ENCODE measurements around the gene SLC12A8. TPM values are rescaled to one million over a fixed set of nuclear protein-coding genes. Genes with fewer than 3 reads are reported as not detected.

SLC12A8 gene
- polyA plus RNA-seq, 1 donor from 2014 or later: not detected

DNA sequence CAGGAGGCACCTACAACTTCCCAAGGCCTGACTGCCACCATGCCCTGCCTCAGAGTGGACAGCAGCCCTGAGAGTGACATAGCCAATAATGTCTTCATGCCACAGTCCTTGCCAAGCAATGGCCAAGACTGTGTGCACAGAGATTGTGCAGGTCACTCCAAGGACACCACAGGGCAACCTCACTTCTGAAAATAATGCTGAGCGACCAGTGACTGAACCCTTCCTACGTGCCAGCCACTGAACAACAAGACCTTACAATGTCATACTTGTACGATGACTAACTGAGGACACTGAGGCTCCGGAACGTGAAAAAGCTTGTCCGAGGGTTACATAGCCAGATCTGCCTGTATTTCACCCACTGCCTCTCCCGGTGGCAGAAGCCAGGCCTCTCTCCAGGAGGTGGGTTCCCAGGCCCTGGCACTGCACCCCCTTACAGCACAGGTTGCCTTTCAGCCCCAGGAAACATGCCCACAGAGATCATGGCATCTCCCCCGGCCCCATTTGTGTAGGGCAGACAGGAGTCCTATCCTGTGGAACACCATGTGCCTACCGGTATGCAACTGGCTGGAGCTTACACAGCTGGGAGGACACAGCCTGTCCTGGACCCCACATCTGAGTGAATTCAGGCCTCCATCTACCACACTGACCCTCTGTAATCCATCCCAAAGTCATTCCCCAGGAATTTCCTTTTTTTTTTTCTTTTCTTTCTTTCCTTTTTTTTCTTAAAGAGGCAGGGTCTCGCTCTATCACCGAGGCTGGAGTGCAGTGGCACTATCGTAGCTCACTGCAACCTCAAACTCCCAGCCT lies 72.3 kb downstream of the SLC12A8 start:
- Mint-ChIP-seq H3K9me3 (peaks cover 0 to 1% (median 0%) of the 10 kb centered on the region in 3 donors), H3K4me3 (peak overlapping the region in 3 of 4 donors; percentile 4 to 79 (median 18)), H3K27ac (peak overlapping the region in 2 of 3 donors; percentile 19 to 65), H3K36me3 (no peaks in the 10 kb centered on the region), H3K27me3 (no peaks in the 10 kb centered on the region), H3K4me1 (peaks cover 26 to 49% (median 36%) of the 10 kb centered on the region in 3 donors)

DNA sequence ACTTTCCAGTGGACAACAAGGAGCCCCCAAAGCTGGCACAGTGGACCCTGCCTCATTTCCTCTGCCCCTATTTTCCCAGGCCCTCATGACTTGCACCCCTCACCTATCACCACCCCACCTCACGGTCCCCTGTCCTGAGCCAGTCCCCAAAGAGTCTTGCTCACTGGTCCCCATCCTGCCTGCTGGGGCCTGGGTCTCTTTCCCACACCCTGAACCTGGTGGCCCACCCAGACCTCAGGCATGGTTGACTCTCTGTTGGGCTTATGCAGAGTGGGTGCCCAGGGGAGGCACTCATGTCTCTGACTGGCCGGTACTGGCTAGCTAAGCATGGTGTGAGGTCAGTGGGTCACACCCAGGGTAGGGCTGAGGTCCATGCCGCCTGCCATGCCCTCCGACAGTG lies 73.2 kb downstream of the SLC12A8 start:
- Mint-ChIP-seq H3K4me1 (peaks cover 30 to 43% (median 38%) of the 10 kb centered on the region in 3 donors), H3K4me3 (no peak overlapping the region), H3K36me3 (no peaks in the 10 kb centered on the region), H3K9me3 (peaks cover 0 to 1% (median 0%) of the 10 kb centered on the region in 3 donors), H3K27ac (peak overlapping the region in 1 of 3 donors; percentile 53), H3K27me3 (no peaks in the 10 kb centered on the region)

DNA sequence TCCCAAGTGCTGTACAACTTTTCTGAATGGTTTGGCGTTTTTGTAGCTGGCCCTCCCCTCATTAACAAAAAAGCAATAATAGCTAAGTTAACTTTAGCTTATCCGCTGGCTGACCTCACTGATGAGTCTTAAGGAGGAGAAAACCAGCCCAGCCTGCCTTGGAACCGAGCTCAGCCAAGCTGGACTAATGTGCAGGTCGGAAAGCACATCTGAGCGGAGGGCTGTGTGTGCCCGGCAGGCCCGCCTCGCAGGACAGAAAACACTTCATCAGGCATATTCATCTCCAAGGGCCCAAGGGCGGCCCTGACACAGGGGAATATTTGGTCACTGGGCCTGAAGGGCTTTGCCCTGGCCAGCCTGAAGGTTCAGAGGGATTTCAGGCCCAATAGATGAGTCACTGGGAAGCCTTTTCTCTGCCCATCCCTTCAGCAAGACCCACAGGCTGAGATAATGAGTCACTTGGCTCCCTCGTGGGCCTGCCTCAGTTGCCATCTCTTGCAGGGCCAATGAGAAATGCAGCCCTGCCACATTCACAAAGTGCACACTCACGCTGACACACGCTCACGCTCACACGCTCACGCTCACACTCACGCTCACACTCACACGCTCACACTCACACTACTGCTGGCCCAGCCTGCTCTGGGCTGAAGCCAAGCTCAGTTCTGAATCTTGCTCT lies 75.1 kb downstream of the SLC12A8 start:
- no peak overlapping the region for H3K27ac Mint-ChIP-seq
- H3K9me3 Mint-ChIP-seq: peaks cover 0 to 1% (median 0%) of the 10 kb centered on the region in 3 donors
- H3K4me3 Mint-ChIP-seq: no peak overlapping the region
- H3K36me3 Mint-ChIP-seq: no peaks in the 10 kb centered on the region
- no peaks in the 10 kb centered on the region for H3K27me3 Mint-ChIP-seq
- H3K4me1 Mint-ChIP-seq: peaks cover 28 to 40% (median 38%) of the 10 kb centered on the region in 3 donors

DNA sequence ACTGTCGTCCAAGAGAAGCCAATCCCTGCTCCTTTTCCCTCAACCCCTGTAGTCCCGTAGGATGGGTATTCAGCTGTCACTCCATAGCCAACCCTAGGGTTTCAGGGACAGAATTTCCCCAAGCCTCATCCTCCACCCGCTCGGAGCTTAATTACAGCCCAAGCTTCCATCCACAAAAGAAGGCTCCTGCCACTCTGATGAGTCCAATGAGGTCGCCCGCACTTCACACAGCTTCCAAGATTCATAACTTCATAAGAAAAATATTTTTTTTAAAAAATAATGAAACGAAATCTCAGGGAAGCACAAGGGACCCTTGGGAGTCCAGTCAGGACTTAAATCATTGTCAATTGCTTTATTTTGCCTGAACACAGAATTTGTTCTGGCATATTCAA lies 75.6 kb downstream of the SLC12A8 start:
- H3K27ac Mint-ChIP-seq: no peak overlapping the region
- H3K4me3 Mint-ChIP-seq: peak overlapping the region in 1 of 4 donors; percentile 34
- no peaks in the 10 kb centered on the region for H3K36me3 Mint-ChIP-seq
- H3K4me1 Mint-ChIP-seq: peaks cover 33 to 42% (median 38%) of the 10 kb centered on the region in 3 donors
- H3K9me3 Mint-ChIP-seq: peaks cover 0 to 1% (median 0%) of the 10 kb centered on the region in 3 donors
- H3K27me3 Mint-ChIP-seq: no peaks in the 10 kb centered on the region

DNA sequence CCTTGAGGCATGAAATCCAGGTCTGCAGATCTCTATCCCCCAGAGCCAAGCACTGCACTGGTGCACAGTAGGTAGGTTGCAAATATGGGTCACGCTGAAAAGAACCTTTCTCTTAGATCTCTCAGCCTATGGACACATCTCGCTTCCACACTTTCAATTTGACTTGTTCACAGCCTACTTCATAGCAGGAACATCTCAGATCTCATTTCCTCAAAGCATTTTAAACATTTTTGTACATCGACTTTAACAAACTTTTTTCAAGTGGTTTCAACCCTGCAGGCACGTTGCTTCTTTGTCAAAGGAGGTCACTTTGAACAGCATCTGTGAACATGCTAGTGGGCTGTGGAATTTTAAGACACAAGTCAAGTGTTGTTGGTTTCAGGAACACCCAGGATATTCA lies 76.0 kb downstream of the SLC12A8 start:
- Mint-ChIP-seq H3K4me1 (peaks cover 33 to 42% (median 36%) of the 10 kb centered on the region in 3 donors), H3K27ac (peak overlapping the region in 1 of 3 donors; percentile 65), H3K4me3 (peak overlapping the region in 1 of 4 donors; percentile 39), H3K36me3 (no peaks in the 10 kb centered on the region), H3K9me3 (peaks cover 0 to 1% (median 0%) of the 10 kb centered on the region in 3 donors), H3K27me3 (no peaks in the 10 kb centered on the region)

DNA sequence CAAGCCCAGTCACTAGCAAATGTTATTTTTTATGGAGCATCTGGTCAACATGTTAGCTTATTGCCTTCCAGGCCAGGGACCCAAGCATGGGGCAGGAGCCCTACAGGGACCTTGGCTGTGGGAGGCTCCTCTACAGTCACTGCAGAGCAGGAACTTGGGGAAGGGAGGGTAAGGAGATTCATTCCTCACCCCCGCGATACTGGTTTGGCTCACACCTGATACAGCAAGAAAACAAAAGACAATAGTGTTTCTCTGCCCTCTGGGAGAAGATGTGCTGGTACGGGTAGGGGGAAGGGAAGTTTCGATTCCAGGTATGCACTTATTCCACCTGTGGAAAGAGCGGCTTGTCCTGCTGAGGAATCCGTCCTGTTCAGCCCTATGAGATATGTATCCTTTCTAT lies 77.6 kb downstream of the SLC12A8 start:
- H3K27ac Mint-ChIP-seq: no peak overlapping the region
- peaks cover 0 to 1% (median 0%) of the 10 kb centered on the region in 3 donors for H3K9me3 Mint-ChIP-seq
- no peak overlapping the region for H3K4me3 Mint-ChIP-seq
- no peaks in the 10 kb centered on the region for H3K27me3 Mint-ChIP-seq
- H3K36me3 Mint-ChIP-seq: no peaks in the 10 kb centered on the region
- peaks cover 31 to 34% (median 33%) of the 10 kb centered on the region in 3 donors for H3K4me1 Mint-ChIP-seq

DNA sequence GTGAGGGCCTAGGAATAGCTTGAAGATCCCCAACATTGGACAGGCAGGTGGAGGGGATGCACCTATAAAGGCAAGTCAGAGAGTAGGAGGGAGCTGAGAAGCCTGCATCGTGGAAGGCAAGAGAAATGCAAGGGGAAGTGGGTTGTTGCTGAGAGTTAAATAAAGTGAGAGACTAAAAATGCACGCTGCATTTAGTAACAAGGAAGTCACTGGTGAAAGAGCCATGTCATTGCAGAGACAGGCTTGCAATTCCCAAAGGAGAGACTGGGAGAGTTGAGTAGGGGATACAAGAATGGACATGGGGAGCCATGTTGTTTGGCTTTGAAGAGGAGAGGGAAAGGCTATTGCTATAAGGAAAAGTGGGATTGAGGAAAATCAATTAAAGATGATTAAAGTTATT lies 79.7 kb downstream of the SLC12A8 start:
- Mint-ChIP-seq H3K27ac (no peak overlapping the region), H3K27me3 (no peaks in the 10 kb centered on the region), H3K4me1 (peaks cover 28 to 32% (median 30%) of the 10 kb centered on the region in 3 donors), H3K36me3 (no peaks in the 10 kb centered on the region), H3K9me3 (peaks cover 0 to 1% (median 0%) of the 10 kb centered on the region in 3 donors), H3K4me3 (peak overlapping the region in 2 of 4 donors; percentile 38 to 63)

DNA sequence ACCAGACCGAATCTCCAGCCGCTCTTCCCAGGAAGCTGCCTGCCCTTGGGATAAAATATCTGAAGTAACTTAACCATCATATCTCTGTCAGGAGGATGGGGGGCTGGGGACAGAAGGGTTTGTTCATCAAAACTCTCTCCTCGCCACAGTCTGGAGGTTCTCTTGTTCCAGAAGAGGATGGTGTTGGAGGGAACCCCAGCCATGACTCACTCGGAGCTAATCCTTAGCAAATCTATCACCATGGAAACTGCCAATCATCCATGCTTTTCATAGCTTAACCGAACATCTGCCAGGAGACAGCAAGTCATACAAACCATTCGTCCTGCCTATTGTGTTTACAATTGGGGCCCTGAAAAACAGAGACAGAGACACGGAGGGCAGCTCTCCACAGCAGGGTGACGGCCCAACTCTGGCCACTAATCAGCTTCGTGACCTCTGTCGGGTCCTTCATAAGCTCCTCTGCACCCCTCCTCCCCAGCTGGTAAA lies 83.0 kb downstream of the SLC12A8 start:
- Mint-ChIP-seq H3K9me3 (no peaks in the 10 kb centered on the region), H3K4me3 (no peak overlapping the region), H3K36me3 (no peaks in the 10 kb centered on the region), H3K27me3 (no peaks in the 10 kb centered on the region), H3K27ac (peak overlapping the region in 1 of 3 donors; percentile 70), H3K4me1 (peaks cover 17 to 18% (median 17%) of the 10 kb centered on the region in 3 donors)

DNA sequence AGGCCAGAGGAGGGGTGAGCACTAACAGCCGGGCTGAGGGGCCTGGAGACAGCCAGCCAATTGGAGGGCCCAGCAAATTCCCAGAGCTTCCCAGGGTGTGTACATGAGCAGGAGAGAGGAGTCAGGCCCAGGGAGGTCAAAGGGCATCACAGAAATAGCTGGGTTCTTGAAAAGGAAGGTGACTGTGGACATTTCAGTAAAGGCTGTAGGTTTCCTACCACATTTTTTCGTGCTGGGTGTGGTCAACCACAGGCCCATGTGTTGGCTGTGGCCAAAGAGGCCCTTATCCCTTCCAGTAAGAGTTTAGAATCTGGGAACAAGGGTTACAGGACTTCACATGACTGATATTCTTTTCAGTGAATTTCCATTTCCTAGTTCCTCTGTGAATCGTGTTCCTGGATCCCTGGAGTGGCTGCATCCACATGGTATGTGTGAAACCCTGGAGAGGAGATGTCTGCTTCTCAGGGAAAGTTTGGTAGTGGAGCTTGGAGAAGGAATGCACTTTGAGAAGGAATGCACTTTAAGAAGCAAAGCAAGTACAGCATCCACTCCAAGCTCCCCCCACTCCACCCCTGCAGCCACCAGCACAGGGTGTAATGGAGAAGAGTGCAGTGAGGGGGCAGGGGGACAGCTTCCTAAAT lies 83.6 kb downstream of the SLC12A8 start:
- Mint-ChIP-seq H3K27me3 (no peaks in the 10 kb centered on the region), H3K27ac (peak overlapping the region in 1 of 3 donors; percentile 37), H3K4me3 (peak overlapping the region in 1 of 4 donors; percentile 83), H3K36me3 (no peaks in the 10 kb centered on the region), H3K9me3 (no peaks in the 10 kb centered on the region), H3K4me1 (peaks cover 15 to 17% (median 16%) of the 10 kb centered on the region in 3 donors)

DNA sequence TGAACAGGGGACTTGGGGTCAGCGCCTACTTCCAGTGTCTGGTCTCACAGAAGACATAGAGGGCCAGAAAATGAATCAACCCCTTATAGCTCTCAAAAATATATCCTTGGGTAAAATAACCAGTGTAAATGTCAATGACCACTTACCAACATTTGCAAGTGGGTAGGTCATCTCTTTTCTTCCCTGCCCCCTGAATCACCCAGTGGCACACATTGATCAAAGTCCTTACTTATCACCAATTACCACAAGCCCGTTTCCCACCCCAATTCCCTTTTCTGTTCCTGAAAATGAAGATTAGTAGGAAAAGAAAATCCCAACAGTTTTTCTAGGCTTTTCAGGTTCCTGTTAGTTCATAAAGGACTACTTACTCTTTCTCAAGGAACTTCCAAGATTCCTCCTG lies 86.2 kb downstream of the SLC12A8 start:
- peaks cover 8 to 13% (median 10%) of the 10 kb centered on the region in 3 donors for H3K4me1 Mint-ChIP-seq
- no peaks in the 10 kb centered on the region for H3K27me3 Mint-ChIP-seq
- peaks cover 0 to 6% (median 2%) of the 10 kb centered on the region in 3 donors for H3K9me3 Mint-ChIP-seq
- no peak overlapping the region for H3K4me3 Mint-ChIP-seq
- peaks cover 2% of the 10 kb centered on the region for H3K36me3 Mint-ChIP-seq
- peak overlapping the region in 1 of 3 donors; percentile 74 for H3K27ac Mint-ChIP-seq

DNA sequence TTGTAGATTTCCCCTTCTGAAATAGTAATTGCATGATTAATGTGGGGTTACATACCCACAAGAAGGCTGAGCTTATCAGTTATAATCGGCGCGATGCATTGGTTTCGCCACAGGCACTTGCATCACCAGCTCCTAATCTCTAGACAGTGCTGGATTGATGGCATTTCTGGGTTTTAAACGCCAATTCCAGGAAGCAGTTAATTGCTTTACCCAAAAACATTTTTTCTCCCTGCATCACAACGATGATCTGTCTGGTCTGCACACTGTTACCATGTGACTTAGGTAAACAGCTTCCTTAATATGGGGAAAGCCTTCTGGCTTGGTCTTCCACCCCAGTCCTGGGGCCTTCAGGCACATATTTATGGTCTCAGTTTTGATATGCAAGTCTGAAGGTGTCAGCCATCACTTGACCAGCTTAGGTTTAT lies 86.7 kb downstream of the SLC12A8 start:
- Mint-ChIP-seq H3K36me3 (peaks cover 2% of the 10 kb centered on the region), H3K4me3 (no peak overlapping the region), H3K9me3 (peaks cover 0 to 6% (median 2%) of the 10 kb centered on the region in 3 donors), H3K4me1 (peaks cover 11 to 15% (median 12%) of the 10 kb centered on the region in 3 donors), H3K27me3 (no peaks in the 10 kb centered on the region), H3K27ac (no peak overlapping the region)

DNA sequence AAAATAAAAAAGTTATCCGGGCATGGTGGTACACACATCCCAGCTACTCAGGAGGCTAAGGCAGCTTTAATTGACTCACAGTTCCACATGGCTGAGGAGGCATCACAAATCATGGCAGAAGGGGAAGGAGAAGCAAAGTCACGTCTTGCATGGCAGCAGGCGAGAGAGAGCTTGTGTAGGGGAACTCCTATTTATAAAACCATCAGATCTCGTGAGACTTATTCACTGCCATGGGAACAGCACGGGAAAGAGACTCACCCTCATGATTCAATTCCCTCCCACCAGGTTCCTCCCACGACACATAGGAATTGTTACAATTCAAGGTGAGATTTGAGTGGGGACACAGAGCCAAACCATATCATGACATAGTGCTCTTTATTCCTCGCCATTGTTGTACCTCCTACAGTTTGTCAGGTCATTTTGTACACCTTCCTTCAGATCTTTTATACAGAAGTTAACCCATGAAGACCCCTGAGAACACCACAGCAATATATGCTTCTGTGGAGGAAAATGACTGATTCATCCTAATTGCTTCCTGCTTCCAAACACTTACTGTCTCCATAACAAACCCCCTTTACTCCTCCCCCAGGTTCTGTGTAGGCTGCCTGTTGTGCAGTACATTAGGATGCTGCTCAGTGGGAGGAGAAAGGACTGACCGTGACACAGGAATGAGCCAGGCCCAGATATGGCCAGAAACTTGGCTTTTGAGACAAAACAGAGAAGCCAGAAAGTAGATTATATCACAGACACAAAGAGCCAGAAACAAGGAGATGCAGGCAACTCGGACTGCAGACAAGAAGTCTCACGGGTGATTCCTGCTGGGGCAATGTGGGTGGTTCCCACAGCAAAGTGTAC lies 88.9 kb downstream of the SLC12A8 start:
- peaks cover 2% of the 10 kb centered on the region for H3K36me3 Mint-ChIP-seq
- H3K4me3 Mint-ChIP-seq: no peak overlapping the region
- peaks cover 23 to 27% (median 26%) of the 10 kb centered on the region in 3 donors for H3K4me1 Mint-ChIP-seq
- peaks cover 4% of the 10 kb centered on the region for H3K27me3 Mint-ChIP-seq
- peaks cover 0 to 6% (median 2%) of the 10 kb centered on the region in 3 donors for H3K9me3 Mint-ChIP-seq
- peak overlapping the region in 1 of 3 donors; percentile 73 for H3K27ac Mint-ChIP-seq

DNA sequence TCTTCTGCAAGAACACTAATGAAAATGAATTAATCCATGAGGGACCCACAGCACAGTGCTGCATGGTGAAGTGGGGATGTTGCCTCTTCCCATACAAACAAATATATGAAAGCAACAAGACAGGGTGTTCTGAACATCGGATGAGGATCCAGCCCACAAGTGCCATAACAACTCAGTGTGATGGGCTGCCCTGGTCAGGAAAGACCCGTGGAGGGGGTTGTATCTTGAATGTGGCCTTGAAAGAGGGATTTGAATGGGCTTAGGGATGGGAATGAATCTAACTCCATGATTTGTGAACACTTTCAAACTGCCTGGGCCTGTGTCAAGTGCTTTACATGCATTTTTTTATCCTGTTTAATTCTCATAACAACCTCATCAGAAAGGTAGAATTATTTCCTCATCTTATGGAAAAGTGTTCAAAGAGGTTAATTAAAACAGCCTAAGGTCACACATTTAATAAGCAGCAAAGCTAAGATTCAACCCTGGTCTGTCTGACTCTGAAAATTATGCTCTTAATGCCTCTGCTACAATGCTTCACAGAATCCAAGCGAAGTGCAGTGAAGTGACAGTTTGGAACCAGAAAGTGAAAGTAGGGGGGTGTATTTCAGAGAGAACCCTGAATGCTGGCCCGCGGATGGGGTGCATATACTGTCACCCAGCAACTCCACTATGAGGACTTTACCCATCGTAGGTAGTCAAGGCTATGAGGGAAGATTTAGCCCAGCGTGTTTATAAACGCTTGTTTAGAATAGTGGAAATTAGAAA lies 91.1 kb downstream of the SLC12A8 start:
- H3K9me3 Mint-ChIP-seq: peaks cover 0 to 6% (median 2%) of the 10 kb centered on the region in 3 donors
- H3K4me1 Mint-ChIP-seq: peaks cover 23 to 26% (median 26%) of the 10 kb centered on the region in 3 donors
- peak overlapping the region; percentile 19 to 85 (median 80) for H3K4me3 Mint-ChIP-seq
- H3K27me3 Mint-ChIP-seq: peaks cover 4% of the 10 kb centered on the region
- H3K27ac Mint-ChIP-seq: peak overlapping the region in 1 of 3 donors; percentile 73
- peaks cover 2% of the 10 kb centered on the region for H3K36me3 Mint-ChIP-seq
